ENCODE data around the gene LIPA.
"Not testable (repeated sequence)": the region's sequence is repeated elsewhere in the genome, so short reads cannot be mapped to it uniquely, and the experiment has no call there.

LIPA gene

DNA sequence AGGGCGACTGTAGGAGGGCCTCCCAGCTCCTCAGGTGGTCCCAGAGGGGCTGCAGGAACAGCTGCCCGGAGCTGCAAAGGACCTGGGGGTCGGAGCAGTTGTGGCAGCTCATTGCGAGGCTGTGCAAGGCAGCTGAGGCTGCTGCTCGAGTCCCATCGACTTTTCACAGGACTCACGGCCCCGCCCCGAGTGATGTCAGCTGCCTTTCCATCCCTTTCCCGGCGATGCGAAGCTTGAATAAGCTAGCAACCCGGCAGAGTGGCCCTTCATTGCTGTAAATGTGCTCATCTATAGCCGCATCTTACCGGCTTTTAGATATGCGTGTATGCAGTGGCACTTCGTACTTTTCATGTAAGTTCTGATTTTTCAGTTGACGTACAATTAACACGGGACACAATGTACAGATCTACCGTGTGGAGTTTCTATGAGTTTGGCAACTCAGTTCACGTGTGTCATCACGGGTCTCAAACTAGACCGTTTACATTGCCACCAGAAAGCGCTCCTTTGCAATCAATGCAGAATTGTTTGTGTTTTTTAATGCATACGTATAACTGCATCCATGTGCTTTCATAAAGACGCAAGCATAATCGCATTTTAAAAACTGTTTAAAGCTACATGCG is 44.3 kb downstream of the LIPA start, which contains the start of gene CH25H:
Gene CH25H, minus strand, starts transcription at position 137 of the 620 bp plus-strand sequence. Its CDS starts 25 bp downstream, at position 112.
- TF ChIP-seq POU2F2 (IDR thresholded peaks at IDR 0.05; ENCODE audit: low read depth, low read length) = no peak
- no peak for TF ChIP-seq PAX5 (IDR thresholded peaks at IDR 0.05; ENCODE audit: insufficient read depth, low read length, severe bottlenecking)
- no peak for TF ChIP-seq POLR2A (IDR thresholded peaks at IDR 0.05; ENCODE audit: low read depth, low read length)
- TF ChIP-seq SPI1 (IDR thresholded peaks at IDR 0.05; ENCODE audit: low read depth, low read length) = no peak
- no peak for TF ChIP-seq TAF1 (IDR thresholded peaks at IDR 0.05; ENCODE audit: low read depth, low read length)
- no peak for TF ChIP-seq POLR2AphosphoS5 (IDR thresholded peaks at IDR 0.05; ENCODE audit: low read depth, low read length)
- no peak for DNase-seq (ENCODE audit: insufficient read length, low spot score)
- peak; percentile 72 for FAIRE-seq

DNA sequence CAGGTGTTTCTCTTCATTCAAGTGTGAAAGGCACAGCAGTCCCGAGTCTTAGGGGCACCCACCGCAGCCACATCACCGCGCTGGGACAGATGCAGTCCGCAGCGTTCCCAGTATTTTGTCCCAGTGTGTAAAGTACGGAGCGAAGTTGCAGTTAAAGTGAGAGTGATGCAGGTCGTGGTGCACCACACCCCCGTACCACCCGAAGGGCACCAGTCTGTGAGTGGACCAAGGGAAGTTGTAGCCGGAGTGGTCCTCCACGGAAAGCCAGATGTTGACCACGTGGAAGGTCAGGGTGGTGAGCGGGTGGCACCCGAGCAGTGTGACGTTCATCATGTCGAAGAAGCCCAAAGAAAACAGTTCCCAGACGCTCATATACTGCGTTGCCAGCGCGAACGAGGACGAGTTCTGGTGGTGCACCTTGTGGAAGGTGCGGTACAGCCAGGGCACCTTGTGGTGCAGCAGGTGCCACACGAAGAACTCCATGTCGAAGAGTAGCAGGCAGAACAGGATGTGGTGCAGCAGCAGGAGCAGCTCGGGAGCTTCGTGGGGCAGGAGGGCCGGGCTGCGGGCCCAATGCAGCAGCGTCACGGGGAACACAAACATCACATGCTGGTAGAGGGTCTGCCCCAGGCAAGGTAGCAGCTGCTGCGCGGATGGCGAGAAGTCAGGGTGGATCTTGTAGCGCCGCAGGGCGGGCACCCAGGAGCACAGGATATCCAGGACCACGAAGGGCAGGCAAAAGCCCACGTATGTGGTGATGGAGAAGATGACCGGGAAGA is 45.0 kb downstream of the LIPA start:
- peak; percentile 78 for FAIRE-seq
- no peak for DNase-seq (ENCODE audit: insufficient read length, low spot score)
- TF ChIP-seq POU2F2 (IDR thresholded peaks at IDR 0.05; ENCODE audit: low read depth, low read length) (no peak), SPI1 (IDR thresholded peaks at IDR 0.05; ENCODE audit: low read depth, low read length) (no peak), POLR2A (IDR thresholded peaks at IDR 0.05; ENCODE audit: low read depth, low read length) (no peak), TAF1 (IDR thresholded peaks at IDR 0.05; ENCODE audit: low read depth, low read length) (no peak), PAX5 (IDR thresholded peaks at IDR 0.05; ENCODE audit: insufficient read depth, low read length, severe bottlenecking) (no peak), POLR2AphosphoS5 (IDR thresholded peaks at IDR 0.05; ENCODE audit: low read depth, low read length) (no peak)

DNA sequence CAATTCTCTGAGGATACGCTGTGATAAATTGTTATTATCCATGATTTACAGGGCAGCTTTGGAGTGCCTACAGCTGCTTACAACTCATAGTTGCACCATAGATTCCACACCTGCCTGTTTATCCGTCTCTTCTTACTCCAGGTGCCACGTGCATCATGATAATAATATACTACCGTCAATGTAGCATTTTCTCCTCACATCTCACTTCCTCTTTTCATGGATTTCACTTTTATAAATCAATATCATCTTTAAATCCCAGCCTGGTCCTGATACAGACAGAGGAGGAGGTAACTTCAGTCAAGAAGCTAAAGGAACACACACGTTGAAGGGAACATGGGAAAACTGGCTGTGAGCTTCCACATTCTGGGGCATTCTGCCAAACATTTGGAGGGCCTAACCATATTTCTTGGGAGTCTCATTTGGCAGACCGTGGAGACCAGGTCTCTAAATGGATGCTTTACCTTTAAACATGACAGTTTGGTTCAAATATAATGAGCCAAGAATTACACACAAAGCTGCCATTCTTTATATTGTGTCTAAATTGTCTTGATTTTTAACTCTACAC is 46.9 kb downstream of the LIPA start:
- FAIRE-seq = no peak
- DNase-seq (ENCODE audit: insufficient read length, low spot score) = no peak
- TF ChIP-seq SPI1 (IDR thresholded peaks at IDR 0.05; ENCODE audit: low read depth, low read length) (peak; percentile 93), POLR2AphosphoS5 (IDR thresholded peaks at IDR 0.05; ENCODE audit: low read depth, low read length) (no peak)

DNA sequence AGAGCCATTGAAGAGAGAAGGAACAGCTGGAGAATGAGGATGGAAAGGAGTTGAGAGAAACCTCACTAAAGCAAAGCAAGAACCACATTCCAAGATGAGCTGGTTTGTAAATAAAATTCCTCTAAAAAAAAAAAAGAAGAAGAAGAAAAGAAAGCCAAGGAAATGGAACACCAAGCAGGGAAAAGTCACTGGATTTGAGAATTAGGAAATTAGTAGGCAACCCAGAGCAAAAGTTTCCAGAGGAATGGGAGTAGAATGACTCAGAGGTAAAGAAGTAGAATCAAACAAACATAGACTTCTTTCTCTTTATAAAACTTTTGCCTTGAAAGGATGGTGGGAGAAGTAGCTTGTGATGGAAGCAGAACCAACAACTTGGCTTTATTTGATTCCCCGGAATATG is 48.3 kb downstream of the LIPA start:
- TF ChIP-seq PAX5 (IDR thresholded peaks at IDR 0.05; ENCODE audit: insufficient read depth, low read length, severe bottlenecking) = no peak
- no peak for FAIRE-seq
- no peak for DNase-seq (ENCODE audit: insufficient read length, low spot score)

DNA sequence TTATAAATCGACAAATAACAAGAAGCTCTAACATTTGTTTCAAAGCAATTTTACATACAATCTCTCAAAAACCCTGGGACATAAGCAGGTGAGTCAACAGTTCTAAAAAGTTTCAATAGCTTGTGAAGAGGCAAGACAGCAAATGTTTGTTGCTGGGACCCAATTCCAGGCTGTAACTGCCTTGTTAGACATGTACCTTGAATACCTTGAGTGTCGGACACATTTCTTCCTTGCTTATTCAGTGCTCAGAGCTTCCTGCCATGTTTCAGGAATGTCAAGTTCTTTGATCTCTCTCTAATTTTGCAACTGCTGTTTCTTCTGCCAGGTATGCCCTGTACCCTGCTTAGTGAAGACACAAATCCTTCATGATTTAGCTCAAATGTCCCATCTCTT is 49.5 kb downstream of the LIPA start:
- TF ChIP-seq PAX5 (IDR thresholded peaks at IDR 0.05; ENCODE audit: insufficient read depth, low read length, severe bottlenecking) (no peak), POLR2A (IDR thresholded peaks at IDR 0.05; ENCODE audit: low read depth, low read length) (no peak), POLR2AphosphoS5 (IDR thresholded peaks at IDR 0.05; ENCODE audit: low read depth, low read length) (no peak), POU2F2 (IDR thresholded peaks at IDR 0.05; ENCODE audit: low read depth, low read length) (no peak)
- DNase-seq (ENCODE audit: insufficient read length, low spot score) (no peak), FAIRE-seq (no peak)

DNA sequence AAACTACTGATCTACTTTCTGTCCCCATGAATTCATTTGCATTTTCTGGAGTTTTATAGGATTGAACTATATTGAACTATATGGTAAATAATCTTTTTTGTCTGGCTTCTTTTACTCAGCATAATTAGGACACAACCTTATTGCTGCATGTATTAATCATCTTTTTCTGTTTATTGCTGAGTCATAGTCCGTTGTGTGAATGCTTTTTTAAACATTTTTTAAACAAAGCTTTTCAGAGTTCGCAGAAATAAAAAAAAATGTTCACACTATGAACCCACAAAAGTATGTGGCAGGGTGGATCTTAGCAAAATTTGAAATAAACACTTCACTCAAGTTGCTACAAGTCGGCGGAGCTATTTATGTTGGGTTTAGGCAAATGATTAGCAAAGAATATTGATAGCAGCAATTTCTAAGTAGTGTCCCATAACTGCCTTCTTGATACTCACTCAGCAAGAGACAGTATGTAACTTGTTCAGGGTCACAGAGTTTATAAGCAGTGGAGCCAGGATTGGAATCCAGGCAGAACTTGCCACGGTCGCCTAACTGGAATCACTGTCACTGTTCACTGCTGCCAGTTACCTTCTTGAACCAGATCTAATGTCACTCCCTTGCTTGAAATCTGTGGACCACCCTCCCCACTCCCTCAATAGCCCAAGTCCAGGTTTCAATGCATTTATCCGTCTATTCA is 50.1 kb downstream of the LIPA start:
- no peak for TF ChIP-seq TAF1 (IDR thresholded peaks at IDR 0.05; ENCODE audit: low read depth, low read length)
- TF ChIP-seq PAX5 (IDR thresholded peaks at IDR 0.05; ENCODE audit: insufficient read depth, low read length, severe bottlenecking) = no peak
- no peak for TF ChIP-seq POLR2A (IDR thresholded peaks at IDR 0.05; ENCODE audit: low read depth, low read length)
- TF ChIP-seq SPI1 (IDR thresholded peaks at IDR 0.05; ENCODE audit: low read depth, low read length) = no peak
- no peak for TF ChIP-seq POLR2AphosphoS5 (IDR thresholded peaks at IDR 0.05; ENCODE audit: low read depth, low read length)
- no peak for TF ChIP-seq POU2F2 (IDR thresholded peaks at IDR 0.05; ENCODE audit: low read depth, low read length)
- FAIRE-seq (no peak), DNase-seq (ENCODE audit: insufficient read length, low spot score) (no peak)

DNA sequence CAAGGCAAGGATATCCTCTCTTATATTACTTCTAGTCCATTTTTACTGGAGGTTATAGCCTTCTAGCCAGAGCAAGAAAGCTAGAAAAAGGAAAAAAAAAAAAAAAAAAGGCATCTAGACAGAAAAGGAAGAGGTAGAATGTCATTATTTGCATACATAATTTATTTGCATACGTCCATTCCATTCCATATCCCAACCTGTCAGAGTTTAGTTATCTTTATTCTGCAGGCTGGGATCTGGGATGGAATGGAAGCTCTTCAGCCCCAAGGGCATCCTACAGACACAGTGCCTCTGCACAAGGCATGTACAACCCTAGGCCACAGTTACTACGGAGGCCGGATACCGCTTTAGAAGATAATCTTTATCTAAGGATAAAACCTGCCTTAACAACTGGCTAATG is 54.1 kb downstream of the LIPA start:
- no peak for TF ChIP-seq TAF1 (IDR thresholded peaks at IDR 0.05; ENCODE audit: low read depth, low read length)
- no peak for TF ChIP-seq POLR2A (IDR thresholded peaks at IDR 0.05; ENCODE audit: low read depth, low read length)
- no peak for TF ChIP-seq POU2F2 (IDR thresholded peaks at IDR 0.05; ENCODE audit: low read depth, low read length)
- no peak for TF ChIP-seq POLR2AphosphoS5 (IDR thresholded peaks at IDR 0.05; ENCODE audit: low read depth, low read length)
- TF ChIP-seq PAX5 (IDR thresholded peaks at IDR 0.05; ENCODE audit: insufficient read depth, low read length, severe bottlenecking) = no peak
- TF ChIP-seq SPI1 (IDR thresholded peaks at IDR 0.05; ENCODE audit: low read depth, low read length) = no peak
- DNase-seq (ENCODE audit: insufficient read length, low spot score) (no peak), FAIRE-seq (no peak)

DNA sequence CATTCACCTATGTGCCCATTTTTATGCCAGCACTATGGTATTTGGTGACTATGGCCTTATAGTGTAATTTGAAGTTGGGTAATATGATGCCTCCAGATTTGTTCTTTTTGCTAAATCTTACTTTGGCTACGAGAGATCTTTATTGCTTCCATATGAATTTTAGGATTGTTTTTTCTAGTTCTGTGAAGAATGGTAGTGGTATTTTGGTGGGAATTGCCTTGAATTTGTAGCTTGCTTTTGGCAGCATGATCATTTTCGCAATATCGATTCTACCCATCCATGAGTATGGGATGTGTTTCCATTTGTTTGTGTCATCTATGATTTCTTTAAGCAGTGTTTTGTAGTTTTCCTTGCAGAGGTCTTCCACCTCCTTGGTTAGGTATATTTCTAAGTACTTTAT is 60.3 kb downstream of the LIPA start:
- not testable (repeated sequence) for FAIRE-seq

DNA sequence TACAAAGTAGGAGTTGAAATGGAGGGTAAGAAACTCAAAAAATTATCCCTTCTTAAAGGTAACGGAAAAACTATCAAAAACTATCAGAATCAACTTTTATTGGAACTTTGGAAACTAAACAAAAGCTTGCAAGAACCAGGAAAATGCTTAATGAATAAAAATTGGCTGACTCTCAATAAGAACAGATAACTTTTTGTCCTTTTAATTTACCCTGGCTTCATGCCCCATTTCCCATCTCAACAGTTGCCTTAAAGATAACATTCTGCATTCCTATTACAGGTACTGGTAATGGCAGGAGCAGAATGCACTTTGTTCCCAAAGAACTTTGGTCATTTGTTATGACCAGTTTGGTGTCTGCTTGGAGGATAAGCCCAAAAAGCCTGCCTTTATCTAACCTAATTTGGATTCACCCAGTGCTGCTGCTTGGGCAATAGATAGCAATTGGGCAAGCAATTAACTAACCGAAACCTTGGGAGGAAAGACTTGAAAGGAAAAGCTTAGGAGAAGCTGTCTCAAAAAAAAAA is 62.3 kb downstream of the LIPA start:
- no peak for TF ChIP-seq PAX5 (IDR thresholded peaks at IDR 0.05; ENCODE audit: insufficient read depth, low read length, severe bottlenecking)
- no peak for TF ChIP-seq POLR2AphosphoS5 (IDR thresholded peaks at IDR 0.05; ENCODE audit: low read depth, low read length)
- TF ChIP-seq POLR2A (IDR thresholded peaks at IDR 0.05; ENCODE audit: low read depth, low read length) = no peak
- no peak for TF ChIP-seq POU2F2 (IDR thresholded peaks at IDR 0.05; ENCODE audit: low read depth, low read length)
- no peak for TF ChIP-seq TAF1 (IDR thresholded peaks at IDR 0.05; ENCODE audit: low read depth, low read length)
- TF ChIP-seq SPI1 (IDR thresholded peaks at IDR 0.05; ENCODE audit: low read depth, low read length) = no peak
- no peak for DNase-seq (ENCODE audit: insufficient read length, low spot score)

More for the DNA sequence above, 60.3 kb downstream of the LIPA start:
- not testable (repeated sequence) for DNase-seq (ENCODE audit: insufficient read length, low spot score)

More for the DNA sequence above, 62.3 kb downstream of the LIPA start:
- FAIRE-seq = no peak
